ENCODE measurements around the gene BCAS3.

Gene BCAS3

DNA sequence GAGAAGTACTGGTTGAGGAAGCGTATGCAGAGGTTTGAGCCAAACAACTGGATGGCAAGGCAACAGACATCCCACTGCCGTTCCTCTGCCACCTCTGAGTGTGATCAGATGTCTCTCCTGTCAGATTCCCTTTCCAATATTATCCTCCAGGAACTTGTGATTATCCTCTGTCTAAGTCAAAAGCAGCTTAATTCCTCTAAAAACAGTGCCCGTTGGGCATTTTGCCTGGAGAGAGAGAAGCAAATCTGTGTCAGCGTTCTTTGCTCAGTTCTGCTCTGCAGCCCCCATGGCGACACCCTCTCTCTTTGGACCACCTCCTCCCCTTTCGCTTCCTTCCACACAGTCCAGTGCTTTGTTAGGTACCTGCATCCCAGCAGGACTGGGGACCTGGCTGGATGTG, 665.9 kb downstream of the BCAS3 start:
- no peaks in the 10 kb centered on the region for H3K9me3 ChIP-seq (ENCODE audit: control insufficient read depth, low read length)
- H3K4ac ChIP-seq (ENCODE audit: low read depth in 1 of 2, low read length in 2 of 2) = no peak overlapping the region

DNA sequence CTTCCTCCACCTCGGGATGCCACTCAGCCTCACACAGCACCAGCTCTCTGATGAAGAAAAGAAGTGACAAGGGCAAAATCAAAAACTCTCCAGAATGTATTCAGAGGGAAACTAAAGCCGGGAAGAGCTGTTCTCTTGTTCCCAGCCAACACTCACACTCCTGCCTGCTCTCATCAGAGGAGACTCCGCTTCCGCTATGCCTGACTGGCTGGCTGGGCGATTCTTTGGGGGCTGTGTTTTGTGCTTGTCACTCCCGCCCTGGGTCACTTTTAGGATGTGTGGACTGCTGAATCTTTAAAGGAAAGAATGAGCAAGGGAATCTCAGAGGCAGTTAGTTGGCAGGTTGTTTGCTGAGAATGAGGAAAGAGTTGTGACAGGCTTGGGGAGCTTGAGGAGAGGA, 667.4 kb downstream of the BCAS3 start:
- Histone ChIP-seq H4K91ac (ENCODE audit: low read length) (no peak overlapping the region), H2BK5ac (ENCODE audit: low read depth, low read length, poor library complexity, severe bottlenecking) (no peak overlapping the region), H3K4me2 (ENCODE audit: low read length, poor library complexity, severe bottlenecking) (no peak overlapping the region), H3K9ac (ENCODE audit: low read length) (no peak overlapping the region), H3K23ac (ENCODE audit: low read length in 2 of 2) (no peak overlapping the region), H2BK120ac (ENCODE audit: low read depth, low read length) (no peak overlapping the region), H3K79me1 (replicated peaks; ENCODE audit: low read length, poor library complexity, severe bottlenecking) (no peaks in the 10 kb centered on the region), H2BK12ac (ENCODE audit: low read length in 2 of 2) (no peak overlapping the region), H3K9me3 (ENCODE audit: control insufficient read depth, low read length) (no peaks in the 10 kb centered on the region), H2AFZ (ENCODE audit: low read depth, low read length) (no peak overlapping the region), H3K14ac (ENCODE audit: low read length in 2 of 2) (no peak overlapping the region), H3K18ac (ENCODE audit: low read depth in 1 of 2, low read length in 2 of 2) (no peak overlapping the region), H3K27ac (ENCODE audit: low read length, poor library complexity, severe bottlenecking) (no peak overlapping the region), H3K4me1 (ENCODE audit: control insufficient read depth, insufficient read depth, low read depth, low read length) (peaks cover 3% of the 10 kb centered on the region), H3K4me3 (ENCODE audit: insufficient read depth in 1 of 2, low read depth in 1 of 2, low read length in 2 of 2) (no peak overlapping the region), H2BK15ac (ENCODE audit: low read depth, poor library complexity, severe bottlenecking) (no peak overlapping the region), H2AK5ac (ENCODE audit: low read length, severe bottlenecking) (no peak overlapping the region), H3K27me3 (ENCODE audit: control insufficient read depth in 1 of 2, insufficient read depth in 1 of 2, low read length in 2 of 2) (no peaks in the 10 kb centered on the region), H3K4ac (ENCODE audit: low read depth in 1 of 2, low read length in 2 of 2) (no peak overlapping the region), H3K36me3 (ENCODE audit: control insufficient read depth in 1 of 2, insufficient read depth in 2 of 2, low read depth in 1 of 2, low read length in 2 of 2) (no peaks in the 10 kb centered on the region), H4K8ac (ENCODE audit: low read length) (no peak overlapping the region)
- 77% methylated on average over 5 of the region's 6 CpGs for WGBS
- no peak for DNase-seq

More for the DNA sequence above, 665.9 kb downstream of the BCAS3 start:
- no peak overlapping the region for H4K8ac ChIP-seq (ENCODE audit: low read length)
- no peak overlapping the region for H3K27ac ChIP-seq (ENCODE audit: low read length, poor library complexity, severe bottlenecking)
- no peak overlapping the region for H2BK15ac ChIP-seq (ENCODE audit: low read depth, poor library complexity, severe bottlenecking)
- H2BK120ac ChIP-seq (ENCODE audit: low read depth, low read length) = no peak overlapping the region
- no peak overlapping the region for H3K4me2 ChIP-seq (ENCODE audit: low read length, poor library complexity, severe bottlenecking)
- H2BK12ac ChIP-seq (ENCODE audit: low read length in 2 of 2) = peak overlapping the region in 1 of 2 experiments; percentile 58
- no peak overlapping the region for H3K4me3 ChIP-seq (ENCODE audit: insufficient read depth in 1 of 2, low read depth in 1 of 2, low read length in 2 of 2)
- no peak overlapping the region for H3K18ac ChIP-seq (ENCODE audit: low read depth in 1 of 2, low read length in 2 of 2)
- no peak overlapping the region for H3K23ac ChIP-seq (ENCODE audit: low read length in 2 of 2)
- no peak overlapping the region for H2BK5ac ChIP-seq (ENCODE audit: low read depth, low read length, poor library complexity, severe bottlenecking)
- H2AFZ ChIP-seq (ENCODE audit: low read depth, low read length) = no peak overlapping the region
- H3K9ac ChIP-seq (ENCODE audit: low read length) = no peak overlapping the region
- H3K79me1 ChIP-seq (replicated peaks; ENCODE audit: low read length, poor library complexity, severe bottlenecking) = no peaks in the 10 kb centered on the region
- no peak overlapping the region for H4K91ac ChIP-seq (ENCODE audit: low read length)
- H3K36me3 ChIP-seq (ENCODE audit: control insufficient read depth in 1 of 2, insufficient read depth in 2 of 2, low read depth in 1 of 2, low read length in 2 of 2) = no peaks in the 10 kb centered on the region
- 88% methylated on average over 4 of the region's 6 CpGs for WGBS
- H3K14ac ChIP-seq (ENCODE audit: low read length in 2 of 2) = no peak overlapping the region
- no peak overlapping the region for H2AK5ac ChIP-seq (ENCODE audit: low read length, severe bottlenecking)
- peaks cover 5% of the 10 kb centered on the region for H3K4me1 ChIP-seq (ENCODE audit: control insufficient read depth, insufficient read depth, low read depth, low read length)
- no peak for DNase-seq
- H3K27me3 ChIP-seq (ENCODE audit: control insufficient read depth in 1 of 2, insufficient read depth in 1 of 2, low read length in 2 of 2) = no peaks in the 10 kb centered on the region

DNA sequence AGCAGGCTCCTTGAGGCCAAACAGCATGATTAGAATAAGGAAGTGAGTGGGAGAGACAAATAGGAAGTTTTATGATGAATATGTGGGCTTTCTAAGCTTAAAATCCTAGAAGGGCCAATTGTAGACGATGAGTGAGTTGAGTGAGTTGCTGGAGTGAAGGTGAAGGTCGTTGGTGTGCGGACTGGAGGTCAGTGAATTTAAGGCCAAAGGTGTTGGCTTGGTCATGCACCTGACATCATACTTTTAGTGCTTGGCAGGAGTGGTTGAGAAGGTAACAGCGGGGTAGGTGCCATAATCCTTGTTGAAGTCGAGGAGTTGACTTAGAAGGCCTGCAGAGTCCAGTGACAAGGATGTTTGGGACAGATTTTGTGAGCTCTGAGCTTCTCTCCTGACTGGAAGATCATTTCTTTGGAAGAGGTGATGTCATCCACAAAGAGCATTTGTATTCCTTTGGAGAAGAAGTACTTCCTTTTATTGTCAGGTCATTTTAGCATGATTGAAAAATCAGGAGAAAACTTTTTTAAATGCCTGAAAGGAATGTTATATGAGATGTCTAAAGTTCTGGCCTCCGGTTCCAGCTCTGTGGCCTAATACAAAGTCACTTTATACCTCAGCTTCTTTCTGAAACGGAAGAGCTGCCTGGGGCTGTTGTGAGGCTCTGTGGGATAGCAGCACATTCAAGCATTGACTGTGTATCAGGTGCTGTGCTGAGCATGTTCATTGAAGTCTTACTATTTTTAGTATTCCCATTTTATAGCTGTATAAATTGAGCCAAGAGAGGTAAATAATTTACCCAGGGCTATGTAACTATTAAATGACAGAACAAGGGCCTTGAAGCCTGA, 668.4 kb downstream of the BCAS3 start:
- H3K27me3 ChIP-seq (ENCODE audit: control insufficient read depth in 1 of 2, insufficient read depth in 1 of 2, low read length in 2 of 2) = no peaks in the 10 kb centered on the region
- whole genome bisulfite sequencing = 95% methylated on average over 6 of the region's 7 CpGs

DNA sequence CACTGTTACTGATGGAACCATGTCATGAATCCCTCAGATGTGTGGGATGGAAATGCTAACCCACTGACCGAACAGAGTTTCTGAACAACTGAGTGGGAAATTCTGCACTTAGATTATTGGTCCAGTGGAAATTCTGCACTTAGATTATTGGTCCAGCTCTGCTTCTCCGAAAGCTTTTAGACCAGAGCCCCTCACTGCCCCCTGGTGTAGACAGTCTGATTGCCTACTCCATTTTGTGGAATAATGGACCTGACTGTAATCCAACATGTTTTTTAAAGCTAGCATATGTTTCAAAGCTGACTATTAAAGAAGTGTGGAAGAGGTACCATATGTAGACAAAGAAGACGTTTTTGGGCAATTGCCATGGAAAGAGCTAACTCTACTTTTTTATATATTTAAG, 671.7 kb downstream of the BCAS3 start:
- H3K4me2 ChIP-seq (ENCODE audit: low read length, poor library complexity, severe bottlenecking) = no peak overlapping the region
- no peaks in the 10 kb centered on the region for H3K27me3 ChIP-seq (ENCODE audit: control insufficient read depth in 1 of 2, insufficient read depth in 1 of 2, low read length in 2 of 2)
- H2BK120ac ChIP-seq (ENCODE audit: low read depth, low read length) = no peak overlapping the region
- no peak overlapping the region for H3K9ac ChIP-seq (ENCODE audit: low read length)
- no peak overlapping the region for H4K91ac ChIP-seq (ENCODE audit: low read length)
- H2BK5ac ChIP-seq (ENCODE audit: low read depth, low read length, poor library complexity, severe bottlenecking) = no peak overlapping the region
- peaks cover 8% of the 10 kb centered on the region for H3K4me1 ChIP-seq (ENCODE audit: control insufficient read depth, insufficient read depth, low read depth, low read length)
- H3K27ac ChIP-seq (ENCODE audit: low read length, poor library complexity, severe bottlenecking) = no peak overlapping the region
- no peak overlapping the region for H3K4me3 ChIP-seq (ENCODE audit: insufficient read depth in 1 of 2, low read depth in 1 of 2, low read length in 2 of 2)
- no peak overlapping the region for H2AK5ac ChIP-seq (ENCODE audit: low read length, severe bottlenecking)
- H3K79me1 ChIP-seq (replicated peaks; ENCODE audit: low read length, poor library complexity, severe bottlenecking) = no peaks in the 10 kb centered on the region
- no peak overlapping the region for H3K4ac ChIP-seq (ENCODE audit: low read depth in 1 of 2, low read length in 2 of 2)
- no peak overlapping the region for H4K8ac ChIP-seq (ENCODE audit: low read length)
- no peak overlapping the region for H2BK15ac ChIP-seq (ENCODE audit: low read depth, poor library complexity, severe bottlenecking)
- H3K23ac ChIP-seq (ENCODE audit: low read length in 2 of 2) = no peak overlapping the region
- H3K36me3 ChIP-seq (ENCODE audit: control insufficient read depth in 1 of 2, insufficient read depth in 2 of 2, low read depth in 1 of 2, low read length in 2 of 2) = no peaks in the 10 kb centered on the region
- no peak overlapping the region for H2AFZ ChIP-seq (ENCODE audit: low read depth, low read length)
- WGBS = 94% methylated on average over 2 of the region's 3 CpGs
- no peak overlapping the region for H2BK12ac ChIP-seq (ENCODE audit: low read length in 2 of 2)
- no peak for DNase-seq
- no peak overlapping the region for H3K18ac ChIP-seq (ENCODE audit: low read depth in 1 of 2, low read length in 2 of 2)
- no peaks in the 10 kb centered on the region for H3K9me3 ChIP-seq (ENCODE audit: control insufficient read depth, low read length)
- no peak overlapping the region for H3K14ac ChIP-seq (ENCODE audit: low read length in 2 of 2)

More for the DNA sequence above, 668.4 kb downstream of the BCAS3 start:
- no peak for DNase-seq
- no peak overlapping the region for H2AK5ac ChIP-seq (ENCODE audit: low read length, severe bottlenecking)
- no peaks in the 10 kb centered on the region for H3K9me3 ChIP-seq (ENCODE audit: control insufficient read depth, low read length)
- H3K4me1 ChIP-seq (ENCODE audit: control insufficient read depth, insufficient read depth, low read depth, low read length) = no peaks in the 10 kb centered on the region
- H2BK15ac ChIP-seq (ENCODE audit: low read depth, poor library complexity, severe bottlenecking) = no peak overlapping the region
- H4K91ac ChIP-seq (ENCODE audit: low read length) = no peak overlapping the region
- no peaks in the 10 kb centered on the region for H3K36me3 ChIP-seq (ENCODE audit: control insufficient read depth in 1 of 2, insufficient read depth in 2 of 2, low read depth in 1 of 2, low read length in 2 of 2)
- no peak overlapping the region for H3K4me2 ChIP-seq (ENCODE audit: low read length, poor library complexity, severe bottlenecking)
- H4K8ac ChIP-seq (ENCODE audit: low read length) = no peak overlapping the region
- no peak overlapping the region for H3K23ac ChIP-seq (ENCODE audit: low read length in 2 of 2)
- no peak overlapping the region for H3K9ac ChIP-seq (ENCODE audit: low read length)
- H2BK5ac ChIP-seq (ENCODE audit: low read depth, low read length, poor library complexity, severe bottlenecking) = no peak overlapping the region
- no peak overlapping the region for H3K18ac ChIP-seq (ENCODE audit: low read depth in 1 of 2, low read length in 2 of 2)
- H3K79me1 ChIP-seq (replicated peaks; ENCODE audit: low read length, poor library complexity, severe bottlenecking) = no peaks in the 10 kb centered on the region
- no peak overlapping the region for H3K27ac ChIP-seq (ENCODE audit: low read length, poor library complexity, severe bottlenecking)
- H2BK12ac ChIP-seq (ENCODE audit: low read length in 2 of 2) = no peak overlapping the region
- no peak overlapping the region for H3K4ac ChIP-seq (ENCODE audit: low read depth in 1 of 2, low read length in 2 of 2)
- H2BK120ac ChIP-seq (ENCODE audit: low read depth, low read length) = no peak overlapping the region
- H2AFZ ChIP-seq (ENCODE audit: low read depth, low read length) = no peak overlapping the region
- H3K4me3 ChIP-seq (ENCODE audit: insufficient read depth in 1 of 2, low read depth in 1 of 2, low read length in 2 of 2) = no peak overlapping the region
- no peak overlapping the region for H3K14ac ChIP-seq (ENCODE audit: low read length in 2 of 2)

All from mesenchymal stem cell (in vitro differentiated cells and primary cell).